H1 (cell line): ENCODE measurements around the gene STX8. TPM values are rescaled to one million over a fixed set of nuclear protein-coding genes. Genes with fewer than 3 reads are reported as not detected.

Experiments used
- ATF2 ChIP-seq: IDR thresholded peaks from 2 replicates; pipeline ENCODE4 v1.6.1; 2012; ENCODE audit warnings: low read length, inconsistent platforms
- CREB1 ChIP-seq: IDR thresholded peaks from 2 replicates; pipeline ENCODE4 v1.6.1; 2012; ENCODE audit warnings: inconsistent platforms
- CTBP2 ChIP-seq: IDR thresholded peaks from 2 replicates; pipeline ENCODE4 v1.7.0; 2011; ENCODE audit warnings: borderline replicate concordance, mild to moderate bottlenecking, moderate library complexity, mixed read lengths, low read length; ENCODE audit not compliant: insufficient read depth, insufficient read length
- EP300 ChIP-seq, 2 experiments: IDR thresholded peaks; 1 replicate in 1 of 2; 2 replicates in 1 of 2; pipeline ENCODE4 v1.6.1; 2011 to 2012; ENCODE audit warnings: low read depth in 2 of 2, low read length in 2 of 2, mild to moderate bottlenecking in 2 of 2, borderline replicate concordance in 1 of 2, inconsistent platforms in 1 of 2, moderate library complexity in 1 of 2
- HDAC6 ChIP-seq: IDR thresholded peaks from one replicate; pipeline ENCODE4 v1.7.1; 2012; ENCODE audit warnings: low read depth, mild to moderate bottlenecking, inconsistent platforms, low read length, moderate library complexity
- TEAD4 ChIP-seq: IDR thresholded peaks from 2 replicates; pipeline ENCODE4 v1.6.1; 2012; ENCODE audit warnings: low read depth, low read length, inconsistent platforms, mixed read lengths
- polyA plus RNA-seq, 7 experiments: library from polyadenylated mRNA; depleted of rRNA in 3 of 7; stranded (reverse) in 5 of 7; unstranded in 2 of 7; fragments of >200 nt in 5 of 7; fragments of 200-250 nt in 2 of 7; gene quantifications; 1 replicate in 5 of 7; 2 replicates in 1 of 7; 4 replicates in 1 of 7; pipeline versions ENCODE4 v1.2.1 to v1.2.3, GENCODE V29; 2011 to 2013; ENCODE audit warnings: missing spikeins in 2 of 7, mixed read lengths in 2 of 7
- total RNA-seq: library from RNA; stranded (reverse); fragmentation: NEBNext Ultra II Directional; extraction: Animal tissue kit (Norgen Biotek cat#: 25700); gene quantifications from 2 replicates; pipeline ENCODE4 v1.2.1, GENCODE V29; 2021

STX8 gene
- total and polyA plus RNA-seq, 2 of the 8 experiments (the other 6 are each of a cell fraction or from before 2014, with no cell fraction given), result 22.8 to 42.5 TPM

GRCh38 chr17:9557161-9557755 lies 18.4 kb downstream of the STX8 start (continued):
- no peak for TF ChIP-seq CREB1
- no peak for TF ChIP-seq ATF2
- no peak for TF ChIP-seq TEAD4
- no peak for TF ChIP-seq HDAC6
- no peak for TF ChIP-seq EP300 (IDR thresholded peaks at IDR 0.05; ENCODE audit: borderline replicate concordance in 1 of 2, low read depth in 2 of 2, low read length in 2 of 2)
- no peak for TF ChIP-seq CTBP2
